Measurements from ENCODE around the gene FBXL20. TPM values are rescaled to one million over a fixed set of nuclear protein-coding genes. Genes with fewer than 3 reads are reported as not detected.

The FBXL20 gene
- total RNA-seq, 1 experiment from 2014 or later, result 9.7 TPM

DNA sequence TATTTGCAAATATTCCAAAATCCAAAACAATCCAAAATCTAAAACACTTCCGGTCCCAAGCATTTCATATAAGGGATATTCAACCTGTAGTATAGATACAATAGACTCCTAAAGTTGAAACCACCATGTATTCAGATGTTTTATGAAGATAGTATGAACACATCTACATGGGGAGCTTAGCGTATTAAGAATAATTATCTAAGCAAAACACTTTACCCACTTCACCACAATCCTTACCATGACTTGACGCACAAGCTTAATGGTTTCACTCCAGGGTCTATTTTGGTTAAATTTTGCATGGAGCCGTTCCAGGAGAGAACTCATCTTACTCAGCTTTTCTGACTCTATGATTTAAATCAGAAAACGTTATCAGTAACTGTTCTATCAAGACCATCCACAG, 46.1 kb upstream of the FBXL20 start:
- no peak for ATAC-seq
- peaks cover 7% of the 10 kb centered on the region for H3K4me1 Mint-ChIP-seq
- CTCF ChIA-PET, result no interaction called here
- no peaks in the 10 kb centered on the region for H3K27me3 Mint-ChIP-seq (ENCODE audit: low read depth)
- H3K36me3 Mint-ChIP-seq, result peaks cover 41% of the 10 kb centered on the region
- no peaks in the 10 kb centered on the region for H3K9me3 Mint-ChIP-seq
- TF ChIP-seq ETV6 (CRISPR knock-in tag; IDR thresholded peaks at IDR 0.05) (no peak), TCF7 (CRISPR knock-in tag; IDR thresholded peaks at IDR 0.05; ENCODE audit: low read depth) (no peak), TEAD4 (CRISPR knock-in tag; IDR thresholded peaks at IDR 0.05) (no peak), GRHL2 (CRISPR knock-in tag; IDR thresholded peaks at IDR 0.05; ENCODE audit: insufficient replicate concordance, severe bottlenecking) (no peak), SP1 (CRISPR knock-in tag; conservative IDR thresholded peaks at IDR 0.05) (no peak), MYBL2 (CRISPR knock-in tag; IDR thresholded peaks at IDR 0.05) (no peak), ESRRA (CRISPR knock-in tag; IDR thresholded peaks at IDR 0.05; ENCODE audit: borderline replicate concordance) (no peak), PRRX2 (CRISPR knock-in tag; IDR thresholded peaks at IDR 0.05) (no peak), EMX1 (CRISPR knock-in tag; IDR thresholded peaks at IDR 0.05) (no peak), SOX15 (CRISPR knock-in tag; IDR thresholded peaks at IDR 0.05) (no peak), JUN (CRISPR knock-in tag; IDR thresholded peaks at IDR 0.05) (no peak), USF2 (CRISPR knock-in tag; IDR thresholded peaks at IDR 0.05) (no peak), OVOL2 (CRISPR knock-in tag; IDR thresholded peaks at IDR 0.05; ENCODE audit: borderline replicate concordance) (no peak), SMAD4 (CRISPR knock-in tag; IDR thresholded peaks at IDR 0.05) (no peak)
- TF ChIP-seq, protein P1, sequence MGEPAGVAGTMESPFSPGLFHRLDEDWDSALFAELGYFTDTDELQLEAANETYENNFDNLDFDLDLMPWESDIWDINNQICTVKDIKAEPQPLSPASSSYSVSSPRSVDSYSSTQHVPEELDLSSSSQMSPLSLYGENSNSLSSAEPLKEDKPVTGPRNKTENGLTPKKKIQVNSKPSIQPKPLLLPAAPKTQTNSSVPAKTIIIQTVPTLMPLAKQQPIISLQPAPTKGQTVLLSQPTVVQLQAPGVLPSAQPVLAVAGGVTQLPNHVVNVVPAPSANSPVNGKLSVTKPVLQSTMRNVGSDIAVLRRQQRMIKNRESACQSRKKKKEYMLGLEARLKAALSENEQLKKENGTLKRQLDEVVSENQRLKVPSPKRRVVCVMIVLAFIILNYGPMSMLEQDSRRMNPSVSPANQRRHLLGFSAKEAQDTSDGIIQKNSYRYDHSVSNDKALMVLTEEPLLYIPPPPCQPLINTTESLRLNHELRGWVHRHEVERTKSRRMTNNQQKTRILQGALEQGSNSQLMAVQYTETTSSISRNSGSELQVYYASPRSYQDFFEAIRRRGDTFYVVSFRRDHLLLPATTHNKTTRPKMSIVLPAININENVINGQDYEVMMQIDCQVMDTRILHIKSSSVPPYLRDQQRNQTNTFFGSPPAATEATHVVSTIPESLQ (CRISPR knock-in tag; IDR thresholded peaks at IDR 0.05), result no peak
- TF ChIP-seq, protein P2, sequence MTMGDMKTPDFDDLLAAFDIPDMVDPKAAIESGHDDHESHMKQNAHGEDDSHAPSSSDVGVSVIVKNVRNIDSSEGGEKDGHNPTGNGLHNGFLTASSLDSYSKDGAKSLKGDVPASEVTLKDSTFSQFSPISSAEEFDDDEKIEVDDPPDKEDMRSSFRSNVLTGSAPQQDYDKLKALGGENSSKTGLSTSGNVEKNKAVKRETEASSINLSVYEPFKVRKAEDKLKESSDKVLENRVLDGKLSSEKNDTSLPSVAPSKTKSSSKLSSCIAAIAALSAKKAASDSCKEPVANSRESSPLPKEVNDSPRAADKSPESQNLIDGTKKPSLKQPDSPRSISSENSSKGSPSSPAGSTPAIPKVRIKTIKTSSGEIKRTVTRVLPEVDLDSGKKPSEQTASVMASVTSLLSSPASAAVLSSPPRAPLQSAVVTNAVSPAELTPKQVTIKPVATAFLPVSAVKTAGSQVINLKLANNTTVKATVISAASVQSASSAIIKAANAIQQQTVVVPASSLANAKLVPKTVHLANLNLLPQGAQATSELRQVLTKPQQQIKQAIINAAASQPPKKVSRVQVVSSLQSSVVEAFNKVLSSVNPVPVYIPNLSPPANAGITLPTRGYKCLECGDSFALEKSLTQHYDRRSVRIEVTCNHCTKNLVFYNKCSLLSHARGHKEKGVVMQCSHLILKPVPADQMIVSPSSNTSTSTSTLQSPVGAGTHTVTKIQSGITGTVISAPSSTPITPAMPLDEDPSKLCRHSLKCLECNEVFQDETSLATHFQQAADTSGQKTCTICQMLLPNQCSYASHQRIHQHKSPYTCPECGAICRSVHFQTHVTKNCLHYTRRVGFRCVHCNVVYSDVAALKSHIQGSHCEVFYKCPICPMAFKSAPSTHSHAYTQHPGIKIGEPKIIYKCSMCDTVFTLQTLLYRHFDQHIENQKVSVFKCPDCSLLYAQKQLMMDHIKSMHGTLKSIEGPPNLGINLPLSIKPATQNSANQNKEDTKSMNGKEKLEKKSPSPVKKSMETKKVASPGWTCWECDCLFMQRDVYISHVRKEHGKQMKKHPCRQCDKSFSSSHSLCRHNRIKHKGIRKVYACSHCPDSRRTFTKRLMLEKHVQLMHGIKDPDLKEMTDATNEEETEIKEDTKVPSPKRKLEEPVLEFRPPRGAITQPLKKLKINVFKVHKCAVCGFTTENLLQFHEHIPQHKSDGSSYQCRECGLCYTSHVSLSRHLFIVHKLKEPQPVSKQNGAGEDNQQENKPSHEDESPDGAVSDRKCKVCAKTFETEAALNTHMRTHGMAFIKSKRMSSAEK (CRISPR knock-in tag; IDR thresholded peaks at IDR 0.05; ENCODE audit: borderline replicate concordance), result no peak
- TF ChIP-seq, protein P3, sequence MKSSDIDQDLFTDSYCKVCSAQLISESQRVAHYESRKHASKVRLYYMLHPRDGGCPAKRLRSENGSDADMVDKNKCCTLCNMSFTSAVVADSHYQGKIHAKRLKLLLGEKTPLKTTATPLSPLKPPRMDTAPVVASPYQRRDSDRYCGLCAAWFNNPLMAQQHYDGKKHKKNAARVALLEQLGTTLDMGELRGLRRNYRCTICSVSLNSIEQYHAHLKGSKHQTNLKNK (CRISPR knock-in tag; IDR thresholded peaks at IDR 0.05), result no peak
- TF ChIP-seq, protein P4, sequence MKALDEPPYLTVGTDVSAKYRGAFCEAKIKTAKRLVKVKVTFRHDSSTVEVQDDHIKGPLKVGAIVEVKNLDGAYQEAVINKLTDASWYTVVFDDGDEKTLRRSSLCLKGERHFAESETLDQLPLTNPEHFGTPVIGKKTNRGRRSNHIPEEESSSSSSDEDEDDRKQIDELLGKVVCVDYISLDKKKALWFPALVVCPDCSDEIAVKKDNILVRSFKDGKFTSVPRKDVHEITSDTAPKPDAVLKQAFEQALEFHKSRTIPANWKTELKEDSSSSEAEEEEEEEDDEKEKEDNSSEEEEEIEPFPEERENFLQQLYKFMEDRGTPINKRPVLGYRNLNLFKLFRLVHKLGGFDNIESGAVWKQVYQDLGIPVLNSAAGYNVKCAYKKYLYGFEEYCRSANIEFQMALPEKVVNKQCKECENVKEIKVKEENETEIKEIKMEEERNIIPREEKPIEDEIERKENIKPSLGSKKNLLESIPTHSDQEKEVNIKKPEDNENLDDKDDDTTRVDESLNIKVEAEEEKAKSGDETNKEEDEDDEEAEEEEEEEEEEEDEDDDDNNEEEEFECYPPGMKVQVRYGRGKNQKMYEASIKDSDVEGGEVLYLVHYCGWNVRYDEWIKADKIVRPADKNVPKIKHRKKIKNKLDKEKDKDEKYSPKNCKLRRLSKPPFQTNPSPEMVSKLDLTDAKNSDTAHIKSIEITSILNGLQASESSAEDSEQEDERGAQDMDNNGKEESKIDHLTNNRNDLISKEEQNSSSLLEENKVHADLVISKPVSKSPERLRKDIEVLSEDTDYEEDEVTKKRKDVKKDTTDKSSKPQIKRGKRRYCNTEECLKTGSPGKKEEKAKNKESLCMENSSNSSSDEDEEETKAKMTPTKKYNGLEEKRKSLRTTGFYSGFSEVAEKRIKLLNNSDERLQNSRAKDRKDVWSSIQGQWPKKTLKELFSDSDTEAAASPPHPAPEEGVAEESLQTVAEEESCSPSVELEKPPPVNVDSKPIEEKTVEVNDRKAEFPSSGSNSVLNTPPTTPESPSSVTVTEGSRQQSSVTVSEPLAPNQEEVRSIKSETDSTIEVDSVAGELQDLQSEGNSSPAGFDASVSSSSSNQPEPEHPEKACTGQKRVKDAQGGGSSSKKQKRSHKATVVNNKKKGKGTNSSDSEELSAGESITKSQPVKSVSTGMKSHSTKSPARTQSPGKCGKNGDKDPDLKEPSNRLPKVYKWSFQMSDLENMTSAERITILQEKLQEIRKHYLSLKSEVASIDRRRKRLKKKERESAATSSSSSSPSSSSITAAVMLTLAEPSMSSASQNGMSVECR (CRISPR knock-in tag; IDR thresholded peaks at IDR 0.05; ENCODE audit: borderline replicate concordance), result no peak
- H3K4me3 Mint-ChIP-seq, result no peak overlapping the region
- H3K27ac Mint-ChIP-seq, result no peak overlapping the region
- POLR2A ChIA-PET, result no interaction called here
- no peak for DNase-seq (ENCODE audit: low spot score)

Measured in WTC11 (cell line).